Subcutaneous abdominal adipose tissue (tissue), 5 donors: Measurements from ENCODE around the gene CCL11.

ENCODE experiments used
- H3K27ac ChIP-seq: one replicate; pipeline ENCODE4 v1.7.0; 2013; ENCODE audit warnings: low read depth, mild to moderate bottlenecking, inconsistent platforms, low read length, moderate library complexity
- H3K27me3 ChIP-seq, 5 donors: one replicate each; pipeline ENCODE4 v1.7.0; 2013; ENCODE audit warnings: low read length in 5 of 5, inconsistent platforms in 1 of 5; ENCODE audit not compliant: control insufficient read depth in 5 of 5, insufficient read depth in 4 of 5
- H3K36me3 ChIP-seq, 5 donors: one replicate each; pipeline ENCODE4 v1.7.0; 2013; ENCODE audit warnings: low read length in 5 of 5; ENCODE audit not compliant: control insufficient read depth in 5 of 5, insufficient read depth in 5 of 5
- H3K4me1 ChIP-seq, 5 donors: one replicate each; pipeline ENCODE4 v1.7.0; 2013; ENCODE audit warnings: low read length in 5 of 5, mild to moderate bottlenecking in 3 of 5, moderate library complexity in 1 of 5; ENCODE audit not compliant: control insufficient read depth in 5 of 5, insufficient read depth in 5 of 5
- H3K4me3 ChIP-seq, 5 donors: one replicate each; pipeline ENCODE4 v1.7.0; 2013; ENCODE audit warnings: low read length in 5 of 5, low read depth in 1 of 5
- H3K9ac ChIP-seq, 5 donors: one replicate each; pipeline ENCODE4 v1.7.0; 2013; ENCODE audit warnings: low read length in 5 of 5, mild to moderate bottlenecking in 4 of 5, moderate library complexity in 3 of 5
- H3K9me3 ChIP-seq, 5 donors: one replicate each; pipeline ENCODE4 v1.7.0; 2013; ENCODE audit warnings: low read length in 5 of 5; ENCODE audit not compliant: control insufficient read depth in 5 of 5
- donor health status: healthy.
- donor health status: healthy.
- donor health status: healthy.
- donor health status: healthy.
- donor health status: healthy.

CCL11 gene

DNA sequence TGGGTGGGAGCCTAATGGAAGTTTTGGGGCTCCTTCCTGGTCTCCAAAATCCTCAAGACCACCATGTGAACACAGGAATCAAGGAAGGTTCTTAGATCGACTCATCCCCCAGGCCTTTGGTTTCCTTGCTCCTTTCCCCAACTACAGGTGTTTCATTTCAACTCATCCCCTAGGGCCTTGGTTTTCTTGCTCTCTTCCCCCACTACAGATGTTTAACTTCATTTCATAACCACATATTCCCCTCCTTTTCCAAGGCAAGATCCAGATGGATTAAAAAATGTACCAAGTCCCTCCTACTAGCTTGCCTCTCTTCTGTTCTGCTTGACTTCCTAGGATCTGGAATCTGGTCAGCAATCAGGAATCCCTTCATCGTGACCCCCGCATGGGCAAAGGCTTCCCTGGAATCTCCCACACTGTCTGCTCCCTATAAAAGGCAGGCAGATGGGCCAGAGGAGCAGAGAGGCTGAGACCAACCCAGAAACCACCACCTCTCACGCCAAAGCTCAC is at the start of gene CCL11:
CCL11 (plus strand) TSS at position 457 of the 507 bp plus-strand sequence. CDS start 67 bp downstream, outside the sequence.
- no peak within 1 kb of the TSS for H3K9ac ChIP-seq
- H3K4me1 ChIP-seq, result peaks cover 0 to 9% (median 3%) of the 10 kb centered on the region in 5 donors
- no peaks in the 10 kb centered on the region for H3K36me3 ChIP-seq
- no peak within 1 kb of the TSS for H3K4me3 ChIP-seq
- no peaks in the 10 kb centered on the region for H3K27me3 ChIP-seq
- peaks cover 0 to 2% (median 0%) of the 10 kb centered on the region in 5 donors for H3K9me3 ChIP-seq
- no peak within 1 kb of the TSS for H3K27ac ChIP-seq

DNA sequence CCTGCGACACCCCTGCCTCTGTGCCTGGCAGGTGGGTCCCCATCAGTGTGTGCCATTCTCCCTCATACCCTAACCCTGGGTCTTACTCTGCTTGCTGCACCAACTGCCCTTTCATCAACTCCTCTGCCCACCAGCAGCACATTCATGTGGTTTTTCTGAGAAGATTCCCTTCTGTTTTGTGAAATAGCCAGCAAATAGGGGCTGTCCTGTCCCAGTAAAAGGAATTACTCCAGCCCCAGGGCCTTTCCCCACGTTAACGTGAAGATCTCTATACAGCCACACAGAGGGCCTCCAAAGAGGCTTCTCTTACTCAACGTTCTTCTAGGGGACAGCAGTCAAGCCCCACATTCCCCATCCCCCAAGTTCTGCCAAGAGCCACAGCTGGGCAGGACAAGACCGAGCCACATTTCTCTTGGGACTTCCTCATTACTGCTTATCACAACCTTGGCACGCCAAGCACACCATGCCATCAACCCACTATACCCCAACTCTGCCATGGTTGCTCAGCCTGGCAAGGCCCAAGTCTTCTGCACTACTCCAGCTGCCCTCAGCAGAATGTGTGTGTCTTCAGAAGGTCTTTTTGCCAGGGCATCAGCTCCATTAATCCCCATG is 49.2 kb upstream of the CCL11 start:
- Histone ChIP-seq H3K27ac (peak overlapping the region; percentile 96), H3K4me3 (no peak overlapping the region), H3K9ac (peak overlapping the region in 2 of 5 donors; percentile 38 to 61), H3K27me3 (peaks cover 0 to 9% (median 0%) of the 10 kb centered on the region in 5 donors), H3K36me3 (peaks cover 0 to 5% (median 0%) of the 10 kb centered on the region in 5 donors), H3K9me3 (peaks cover 0 to 3% (median 0%) of the 10 kb centered on the region in 5 donors), H3K4me1 (peaks cover 29 to 78% (median 61%) of the 10 kb centered on the region in 5 donors)

DNA sequence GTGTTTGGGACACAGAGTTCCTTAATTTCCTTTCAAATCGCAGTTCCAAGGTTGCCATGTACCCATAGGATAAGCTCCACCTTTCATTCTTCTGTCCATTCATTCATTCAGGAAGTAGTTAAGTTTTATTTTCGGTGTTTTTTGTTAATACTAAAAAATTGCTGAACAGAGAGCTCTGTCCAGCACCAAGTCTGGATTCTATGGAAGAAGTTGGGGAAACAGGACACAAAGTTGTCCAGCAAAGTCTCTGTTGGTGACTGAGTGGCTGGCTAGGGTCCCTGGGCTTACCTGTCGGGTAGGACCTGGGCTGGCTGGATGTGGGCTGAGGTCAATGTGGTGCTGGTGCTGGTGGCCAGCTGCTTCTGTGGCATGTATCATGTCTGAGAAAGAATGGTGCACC is 48.1 kb upstream of the CCL11 start:
- Histone ChIP-seq H3K27ac (no peak overlapping the region), H3K9me3 (peaks cover 0 to 3% (median 0%) of the 10 kb centered on the region in 5 donors), H3K4me1 (peaks cover 37 to 88% (median 72%) of the 10 kb centered on the region in 5 donors), H3K27me3 (peaks cover 0 to 9% (median 0%) of the 10 kb centered on the region in 5 donors), H3K4me3 (no peak overlapping the region), H3K36me3 (peaks cover 0 to 5% (median 0%) of the 10 kb centered on the region in 5 donors), H3K9ac (no peak overlapping the region)

DNA sequence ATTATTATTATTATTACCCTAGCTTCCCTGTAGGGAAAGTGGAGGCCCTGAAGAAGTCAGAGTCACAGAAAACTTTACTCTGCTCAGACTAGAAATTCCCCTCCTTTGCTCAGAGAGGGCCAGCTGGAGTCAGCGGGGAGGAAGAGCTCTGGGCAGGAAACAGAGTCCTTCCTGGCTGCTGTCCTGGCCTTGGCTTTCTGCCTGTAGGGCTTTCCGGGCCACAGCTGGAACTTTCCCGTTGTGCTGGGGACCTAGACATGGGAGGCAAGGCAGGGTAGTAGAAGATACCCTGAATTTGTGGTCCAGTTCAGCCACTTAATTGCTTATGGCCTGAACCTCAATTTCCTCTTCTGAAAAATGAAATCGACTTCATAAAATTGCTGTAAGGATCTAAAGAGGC is 44.5 kb upstream of the CCL11 start:
- Histone ChIP-seq H3K4me3 (no peak overlapping the region), H3K4me1 (peaks cover 20 to 85% (median 54%) of the 10 kb centered on the region in 5 donors), H3K27me3 (no peaks in the 10 kb centered on the region), H3K36me3 (no peaks in the 10 kb centered on the region), H3K9me3 (no peaks in the 10 kb centered on the region), H3K9ac (no peak overlapping the region), H3K27ac (no peak overlapping the region)

DNA sequence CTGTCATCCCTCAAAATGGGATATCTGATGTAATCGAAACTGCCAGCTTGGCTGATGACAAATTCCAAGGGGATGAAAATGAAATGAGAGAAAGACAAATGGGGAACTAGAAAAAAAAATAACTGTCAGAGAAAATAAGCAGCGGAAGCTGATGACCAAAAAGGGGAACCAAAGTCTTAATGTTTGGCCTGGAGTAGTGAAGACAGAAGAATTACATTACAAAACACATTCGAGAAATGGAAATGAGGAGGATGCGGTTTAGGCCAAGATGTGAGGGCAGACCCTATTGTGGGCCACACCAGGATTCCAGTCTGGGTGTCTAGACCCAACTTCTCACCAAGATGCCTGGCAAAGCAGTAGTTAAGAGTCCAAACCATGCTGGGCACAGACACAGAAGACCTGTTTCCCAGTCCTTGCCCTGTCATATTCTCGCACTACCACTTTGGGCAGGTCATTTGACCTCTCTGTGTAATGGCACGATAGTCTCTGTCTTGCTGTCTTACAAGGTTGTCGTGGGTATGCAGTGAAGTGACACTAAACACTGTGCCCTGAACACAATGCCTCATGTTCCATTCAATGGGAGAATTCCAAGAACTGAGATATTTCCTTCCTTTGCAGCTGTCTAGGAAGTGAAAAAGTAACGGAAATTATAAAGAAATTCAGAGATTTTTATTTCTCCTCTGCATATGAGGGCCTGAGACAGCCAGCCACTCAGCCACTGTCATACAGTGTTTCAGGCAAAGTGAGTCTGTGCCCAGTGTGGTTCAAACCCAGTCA is 42.8 kb upstream of the CCL11 start:
- Histone ChIP-seq H3K27ac (peak overlapping the region; percentile 58), H3K36me3 (no peaks in the 10 kb centered on the region), H3K27me3 (no peaks in the 10 kb centered on the region), H3K4me1 (peaks cover 20 to 84% (median 52%) of the 10 kb centered on the region in 5 donors), H3K4me3 (no peak overlapping the region), H3K9me3 (no peaks in the 10 kb centered on the region), H3K9ac (no peak overlapping the region)

DNA sequence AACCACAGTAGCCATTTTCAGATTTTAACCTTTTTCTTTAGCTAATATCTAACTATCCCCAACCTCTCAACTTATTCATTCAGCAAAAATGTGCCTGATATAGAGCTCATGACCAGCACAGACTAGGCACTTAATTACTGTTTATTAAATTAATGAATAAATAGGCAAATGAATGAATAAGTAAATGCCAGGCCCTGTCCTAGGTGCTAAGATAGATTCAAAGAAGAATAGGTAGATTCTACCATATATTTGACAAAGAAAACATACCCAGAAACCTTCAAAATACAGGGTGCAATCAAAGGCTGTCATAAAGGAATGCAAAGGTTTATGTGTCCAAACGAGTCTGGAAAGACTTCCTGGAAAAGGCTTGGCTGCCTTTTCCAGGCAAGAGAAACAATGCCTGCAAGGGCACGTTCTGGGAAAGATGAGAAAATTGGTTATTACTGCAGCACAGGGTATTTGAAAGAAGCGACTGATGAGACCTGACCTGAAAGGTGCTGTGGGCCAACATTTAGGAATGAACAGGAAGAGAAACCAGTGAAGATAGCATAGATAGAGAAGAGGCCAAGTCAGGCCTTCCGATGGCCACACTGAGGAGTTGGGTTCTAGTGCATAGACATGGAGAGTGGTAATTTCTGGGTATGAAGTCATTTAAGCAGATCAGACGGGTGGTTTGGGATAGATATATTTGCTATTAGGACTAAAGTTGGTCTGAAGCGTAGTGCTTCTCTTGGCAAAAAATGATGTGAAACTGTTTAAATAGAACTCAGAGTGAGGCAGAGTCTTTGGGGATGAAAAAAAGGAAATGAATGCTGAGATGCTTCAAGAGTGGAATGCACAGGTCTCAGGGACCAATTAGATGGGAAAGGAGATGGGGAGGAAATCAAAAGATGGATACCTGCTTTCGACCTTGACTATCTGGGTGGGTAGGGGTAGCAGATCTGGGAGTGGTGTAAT is 41.9 kb upstream of the CCL11 start:
- H3K4me1 ChIP-seq, result peaks cover 20 to 84% (median 53%) of the 10 kb centered on the region in 5 donors
- H3K9ac ChIP-seq, result no peak overlapping the region
- no peak overlapping the region for H3K27ac ChIP-seq
- no peaks in the 10 kb centered on the region for H3K36me3 ChIP-seq
- H3K9me3 ChIP-seq, result no peaks in the 10 kb centered on the region
- H3K27me3 ChIP-seq, result no peaks in the 10 kb centered on the region
- H3K4me3 ChIP-seq, result no peak overlapping the region

DNA sequence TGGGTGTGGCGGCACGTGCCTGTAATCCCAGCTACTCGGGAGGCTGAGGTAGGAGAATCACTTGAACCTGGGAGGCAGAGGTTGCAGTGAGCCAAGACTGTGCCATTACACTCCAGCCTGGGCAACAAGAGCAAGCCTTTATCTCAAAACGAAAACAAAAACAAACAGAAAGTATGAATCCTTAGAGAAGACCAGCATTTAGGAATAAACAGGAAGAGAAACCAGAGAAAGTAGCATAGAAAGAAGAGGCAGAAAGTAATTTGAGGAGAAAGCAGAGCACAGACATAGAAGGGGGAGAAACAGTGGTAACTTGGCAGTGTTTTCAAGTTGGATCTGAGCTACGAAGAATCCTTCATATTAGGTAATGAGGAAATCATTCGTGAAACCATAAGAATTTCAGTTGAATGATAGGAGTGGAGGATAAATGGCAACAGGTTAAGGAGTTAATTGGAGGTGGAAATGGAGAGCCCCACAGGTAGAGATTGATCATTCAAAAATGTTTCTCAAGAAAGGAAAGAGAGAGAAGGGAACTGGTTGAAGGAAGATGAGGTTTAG is 40.1 kb upstream of the CCL11 start:
- no peaks in the 10 kb centered on the region for H3K27me3 ChIP-seq
- no peaks in the 10 kb centered on the region for H3K36me3 ChIP-seq
- no peaks in the 10 kb centered on the region for H3K9me3 ChIP-seq
- no peak overlapping the region for H3K27ac ChIP-seq
- no peak overlapping the region for H3K9ac ChIP-seq
- H3K4me1 ChIP-seq, result peaks cover 18 to 86% (median 57%) of the 10 kb centered on the region in 5 donors
- no peak overlapping the region for H3K4me3 ChIP-seq

DNA sequence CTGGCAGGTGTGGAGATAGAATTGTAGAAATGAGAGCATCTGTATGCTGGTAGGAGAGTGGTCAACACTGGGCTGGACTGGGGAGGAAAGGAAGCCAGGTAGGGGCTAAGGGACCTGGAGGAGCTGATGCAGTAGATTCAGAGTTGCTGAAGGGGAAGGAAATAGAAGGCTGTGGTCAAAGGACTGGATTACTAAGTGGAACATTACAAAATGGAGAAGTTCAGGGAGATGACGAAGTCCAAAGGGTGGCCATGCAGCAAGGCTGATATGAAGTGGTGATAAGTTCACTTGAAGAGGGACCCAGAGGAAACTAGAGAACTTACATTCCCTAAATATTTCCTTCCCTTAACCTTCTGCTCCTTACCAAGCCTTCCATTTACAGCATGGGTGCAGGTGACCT is 39.1 kb upstream of the CCL11 start:
- H3K4me1 ChIP-seq, result peaks cover 19 to 86% (median 60%) of the 10 kb centered on the region in 5 donors

DNA sequence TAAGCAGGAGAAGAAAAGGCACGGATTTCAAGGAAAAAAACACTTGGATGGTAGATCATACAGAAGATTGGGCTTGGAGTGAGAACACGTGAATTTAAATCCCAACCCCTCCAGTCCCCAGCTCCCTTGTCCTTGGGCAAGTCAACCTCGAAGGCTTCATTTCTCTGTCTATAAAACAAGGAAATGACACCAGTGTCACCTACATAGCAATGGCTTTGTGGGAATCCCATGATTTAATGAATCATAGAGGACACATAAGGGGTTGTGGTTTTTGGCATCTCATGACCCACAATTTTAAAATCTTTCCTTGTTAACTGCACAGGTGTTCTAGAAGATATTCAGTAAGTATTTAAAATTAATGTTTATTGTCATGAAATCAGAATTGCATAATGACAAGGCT is 38.7 kb upstream of the CCL11 start:
- Histone ChIP-seq H3K4me3 (no peak overlapping the region), H3K27me3 (no peaks in the 10 kb centered on the region), H3K27ac (no peak overlapping the region), H3K4me1 (peaks cover 20 to 86% (median 60%) of the 10 kb centered on the region in 5 donors), H3K36me3 (no peaks in the 10 kb centered on the region), H3K9ac (no peak overlapping the region), H3K9me3 (no peaks in the 10 kb centered on the region)

More for the DNA sequence above, 39.1 kb upstream of the CCL11 start:
- H3K36me3 ChIP-seq, result no peaks in the 10 kb centered on the region
- H3K27ac ChIP-seq, result no peak overlapping the region
- H3K9ac ChIP-seq, result no peak overlapping the region
- no peaks in the 10 kb centered on the region for H3K9me3 ChIP-seq
- H3K27me3 ChIP-seq, result no peaks in the 10 kb centered on the region
- no peak overlapping the region for H3K4me3 ChIP-seq
